Stimulated activated CD8-positive, alpha-beta memory T cell treated with anti-CD3 and anti-CD28 coated beads, Interleukin-7, amount 100 ng/mL, for 24 hours (primary cell): ENCODE data around the gene TKT.
"Not testable (repeated sequence)": the region's sequence is repeated elsewhere in the genome, so short reads cannot be mapped to it uniquely, and the experiment has no call there.

Source experiments
- DNase-seq: peaks from one replicate; pipeline ENCODE4 v3.0.0-alpha.2; 2020; ENCODE audit warnings: low read depth

The TKT gene, protein sequence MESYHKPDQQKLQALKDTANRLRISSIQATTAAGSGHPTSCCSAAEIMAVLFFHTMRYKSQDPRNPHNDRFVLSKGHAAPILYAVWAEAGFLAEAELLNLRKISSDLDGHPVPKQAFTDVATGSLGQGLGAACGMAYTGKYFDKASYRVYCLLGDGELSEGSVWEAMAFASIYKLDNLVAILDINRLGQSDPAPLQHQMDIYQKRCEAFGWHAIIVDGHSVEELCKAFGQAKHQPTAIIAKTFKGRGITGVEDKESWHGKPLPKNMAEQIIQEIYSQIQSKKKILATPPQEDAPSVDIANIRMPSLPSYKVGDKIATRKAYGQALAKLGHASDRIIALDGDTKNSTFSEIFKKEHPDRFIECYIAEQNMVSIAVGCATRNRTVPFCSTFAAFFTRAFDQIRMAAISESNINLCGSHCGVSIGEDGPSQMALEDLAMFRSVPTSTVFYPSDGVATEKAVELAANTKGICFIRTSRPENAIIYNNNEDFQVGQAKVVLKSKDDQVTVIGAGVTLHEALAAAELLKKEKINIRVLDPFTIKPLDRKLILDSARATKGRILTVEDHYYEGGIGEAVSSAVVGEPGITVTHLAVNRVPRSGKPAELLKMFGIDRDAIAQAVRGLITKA

DNA sequence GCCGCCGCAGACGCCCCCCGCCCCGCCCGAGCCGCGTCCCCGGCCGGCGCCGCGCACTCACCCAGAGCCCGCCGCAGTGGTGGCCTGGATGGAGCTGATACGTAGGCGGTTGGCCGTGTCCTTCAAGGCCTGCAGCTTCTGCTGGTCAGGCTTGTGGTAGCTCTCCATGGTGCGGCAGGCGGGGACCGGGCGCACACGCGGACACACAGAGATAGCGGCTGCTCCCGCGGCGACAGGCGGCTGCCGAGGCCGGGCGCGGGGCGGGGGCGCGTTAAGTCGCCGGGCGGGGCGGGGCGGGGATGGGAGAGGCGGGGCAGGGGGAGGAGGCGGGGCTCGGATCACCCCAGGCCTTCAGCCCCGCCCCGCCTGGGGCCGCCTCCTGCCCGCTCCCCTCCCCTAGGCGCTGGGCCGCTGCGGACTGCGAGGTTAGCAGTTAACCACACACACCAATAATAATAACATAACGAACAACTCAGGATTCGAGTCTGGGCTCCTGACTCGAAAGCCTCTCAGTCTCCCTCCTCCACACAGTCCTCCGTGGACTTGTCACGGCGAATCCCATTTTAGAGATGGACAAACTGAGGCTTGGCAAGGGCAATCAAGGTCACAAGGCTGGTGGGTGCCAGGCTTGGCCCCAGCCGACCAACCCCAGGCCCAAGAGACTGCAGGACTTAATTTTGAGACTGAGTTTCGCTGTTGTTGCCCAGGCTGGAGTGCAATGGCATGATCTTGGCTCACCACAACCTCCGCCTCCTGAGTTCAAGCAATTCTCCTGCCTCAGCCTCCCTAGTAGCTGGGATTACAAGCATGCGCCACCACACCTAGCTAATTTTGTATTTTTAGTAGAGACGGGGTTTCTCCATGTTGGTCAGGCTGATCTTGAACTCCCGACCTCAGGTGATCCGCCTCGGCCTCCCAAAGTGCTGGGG is at the start of gene TKT:
Gene TKT, minus strand, starts transcription at position 248 of the 929 bp plus-strand sequence. Its CDS starts 80 bp downstream, at position 168.
- DNase-seq: peak; percentile 56

GRCh38 chr3:53303957-53304356 is 48.1 kb upstream of the TKT start:
- DNase-seq: no peak

DNA sequence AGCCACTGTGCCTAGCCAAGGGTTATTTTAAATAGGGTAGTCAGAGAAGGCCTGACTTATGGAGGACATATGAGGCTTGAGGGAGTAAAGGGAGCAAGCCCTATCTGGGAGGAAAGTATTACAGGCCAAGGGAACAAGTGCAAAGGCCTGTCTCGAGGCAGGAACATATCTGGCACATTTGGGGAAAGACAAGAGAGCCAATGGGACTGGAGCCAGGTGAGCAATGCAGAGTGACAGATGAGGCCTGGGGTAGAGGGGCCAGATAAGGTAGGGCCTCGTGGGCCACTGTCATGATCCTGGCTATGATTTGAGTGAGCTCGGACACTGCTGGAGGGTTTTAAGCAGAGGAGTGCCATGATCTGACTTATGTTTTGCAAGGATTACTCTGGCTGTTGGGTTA is 47.7 kb upstream of the TKT start:
- no peak for DNase-seq

GRCh38 chr3:53300826-53301225 is 45.0 kb upstream of the TKT start:
- no peak for DNase-seq

DNA sequence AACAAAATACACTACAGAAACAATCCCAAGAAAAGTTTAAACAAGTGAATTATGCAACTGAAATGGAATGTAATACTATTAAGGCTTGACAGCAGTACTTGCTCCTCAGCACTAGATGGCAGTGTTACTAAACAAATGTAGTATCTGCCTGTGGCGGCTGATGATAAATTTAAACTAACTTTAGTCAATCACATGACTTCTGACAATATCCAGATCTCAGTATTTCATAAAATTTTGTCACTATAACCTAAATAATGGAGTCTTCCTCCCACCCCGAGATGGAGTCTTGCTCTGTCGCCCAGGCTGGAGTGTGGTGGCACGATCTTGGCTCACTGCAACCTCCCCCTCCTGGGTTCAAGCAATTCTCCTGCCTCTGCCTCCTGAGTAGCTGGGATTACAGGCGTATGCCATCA is 43.8 kb upstream of the TKT start:
- not testable (repeated sequence) for DNase-seq

DNA sequence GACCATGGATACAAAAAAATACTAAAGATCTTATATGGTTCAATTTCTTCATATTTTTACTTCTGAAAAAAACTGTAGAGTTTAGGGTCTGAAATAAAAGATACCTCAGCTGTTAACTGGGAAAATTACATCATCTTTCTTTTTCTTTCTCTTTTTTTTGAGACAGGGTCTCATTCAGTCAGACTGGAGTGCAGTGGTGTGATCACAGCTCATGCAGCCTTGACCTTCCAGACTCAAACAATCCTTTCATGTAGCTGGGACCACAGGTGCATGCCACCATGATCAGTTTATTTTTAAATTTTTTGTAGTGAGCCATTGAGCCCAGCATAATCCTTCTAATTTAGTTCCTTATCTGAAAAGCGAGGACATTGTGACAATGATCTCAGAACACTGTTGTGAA is 39.6 kb upstream of the TKT start:
- no peak for DNase-seq

- DNase-seq: no peak
These were observed 38.0 kb upstream of the TKT start for GRCh38 chr3:53293867-53294266.

DNA sequence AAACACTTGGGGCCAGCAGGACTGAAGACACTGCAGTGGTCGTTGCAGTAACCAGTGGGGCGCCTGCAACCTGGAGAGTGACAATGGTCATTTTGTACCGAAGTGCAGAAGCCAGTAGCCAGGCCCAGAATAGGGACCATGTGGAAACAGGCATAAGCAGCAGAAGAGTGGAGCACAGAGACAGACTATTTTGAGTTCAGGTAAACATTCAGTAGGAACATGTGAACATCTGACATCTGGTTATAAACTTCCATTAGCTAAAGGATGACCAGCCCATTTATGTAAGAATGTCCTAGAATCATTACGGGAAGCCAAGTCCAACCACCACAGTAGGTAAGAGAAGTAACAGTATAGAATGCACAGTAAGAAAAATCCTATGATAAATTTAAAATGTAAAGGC is 32.4 kb upstream of the TKT start:
- no peak for DNase-seq

- no peak for DNase-seq
These were observed 31.4 kb upstream of the TKT start for GRCh38 chr3:53287131-53287629.

DNA sequence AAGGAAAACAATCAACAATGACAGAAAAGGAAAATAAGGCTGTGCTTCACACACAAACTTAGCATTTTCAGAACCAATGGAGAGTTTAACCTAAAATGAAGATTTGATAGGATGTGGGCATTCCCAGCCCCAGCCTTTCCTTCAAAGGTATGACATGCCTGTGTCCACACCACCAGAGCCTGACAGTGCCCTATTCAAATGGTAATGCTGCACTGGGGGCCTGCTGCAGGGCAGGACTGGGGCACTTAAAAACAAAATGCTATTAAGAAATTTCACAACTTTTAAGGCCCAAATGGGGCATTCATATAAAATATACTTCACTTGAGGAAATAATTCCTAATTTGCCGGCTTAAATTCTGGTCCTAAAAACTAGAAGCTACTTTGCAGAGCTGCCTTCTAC is 30.9 kb upstream of the TKT start:
- no peak for DNase-seq

DNA sequence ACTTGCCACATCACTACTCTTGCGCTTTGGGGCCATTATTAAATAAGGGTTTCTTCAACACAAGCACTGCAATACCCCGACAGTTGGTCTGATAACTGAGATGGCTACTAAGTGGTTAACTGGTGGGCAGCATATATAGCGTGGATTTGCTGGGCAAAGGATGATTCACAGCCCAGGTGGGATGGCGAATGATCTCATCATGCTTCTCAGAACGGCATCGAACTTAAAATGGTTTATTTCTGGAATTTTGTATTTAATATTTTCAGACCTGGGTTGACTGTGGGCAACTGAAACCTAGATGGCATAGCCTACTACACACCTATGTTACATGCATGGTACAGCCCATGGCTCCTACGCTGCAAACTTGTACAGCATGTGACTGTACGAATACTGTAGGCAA is 26.8 kb upstream of the TKT start:
- no peak for DNase-seq

- DNase-seq: no peak
These were observed 22.8 kb upstream of the TKT start for GRCh38 chr3:53278667-53279066.

DNA sequence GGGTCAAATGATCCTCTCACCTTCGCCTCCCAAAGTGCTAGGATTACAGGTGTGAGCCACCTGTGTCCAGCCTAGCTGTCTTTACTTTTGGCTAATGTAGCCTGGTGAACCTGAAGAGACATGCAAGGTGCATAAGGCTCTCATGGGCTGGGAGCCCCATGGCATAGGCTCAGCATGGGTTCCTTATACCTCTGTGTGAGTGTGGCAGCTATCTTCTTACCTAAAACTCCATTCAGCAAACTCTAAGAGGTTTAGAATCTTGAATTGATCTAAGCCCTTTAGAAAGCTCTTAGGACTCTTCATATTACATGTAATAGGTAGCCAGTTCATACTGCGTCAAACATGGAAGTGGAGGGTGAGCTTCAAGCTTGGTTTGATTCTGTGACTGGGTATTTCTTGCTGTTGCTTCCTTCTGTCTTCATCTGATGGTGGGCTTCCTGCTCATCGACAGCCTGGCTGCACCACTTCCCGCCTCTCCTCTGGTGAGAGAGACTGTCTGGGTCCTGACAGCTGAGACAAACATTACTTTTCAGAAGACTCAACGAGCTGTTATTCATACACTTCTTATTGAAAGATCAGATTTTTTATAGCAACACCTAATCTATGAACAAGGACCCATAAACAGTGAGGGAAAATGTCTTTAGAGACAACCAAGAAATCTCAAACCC is 19.2 kb upstream of the TKT start:
- no peak for DNase-seq

- no peak for DNase-seq
These were observed 17.4 kb upstream of the TKT start for GRCh38 chr3:53273146-53273670.

DNA sequence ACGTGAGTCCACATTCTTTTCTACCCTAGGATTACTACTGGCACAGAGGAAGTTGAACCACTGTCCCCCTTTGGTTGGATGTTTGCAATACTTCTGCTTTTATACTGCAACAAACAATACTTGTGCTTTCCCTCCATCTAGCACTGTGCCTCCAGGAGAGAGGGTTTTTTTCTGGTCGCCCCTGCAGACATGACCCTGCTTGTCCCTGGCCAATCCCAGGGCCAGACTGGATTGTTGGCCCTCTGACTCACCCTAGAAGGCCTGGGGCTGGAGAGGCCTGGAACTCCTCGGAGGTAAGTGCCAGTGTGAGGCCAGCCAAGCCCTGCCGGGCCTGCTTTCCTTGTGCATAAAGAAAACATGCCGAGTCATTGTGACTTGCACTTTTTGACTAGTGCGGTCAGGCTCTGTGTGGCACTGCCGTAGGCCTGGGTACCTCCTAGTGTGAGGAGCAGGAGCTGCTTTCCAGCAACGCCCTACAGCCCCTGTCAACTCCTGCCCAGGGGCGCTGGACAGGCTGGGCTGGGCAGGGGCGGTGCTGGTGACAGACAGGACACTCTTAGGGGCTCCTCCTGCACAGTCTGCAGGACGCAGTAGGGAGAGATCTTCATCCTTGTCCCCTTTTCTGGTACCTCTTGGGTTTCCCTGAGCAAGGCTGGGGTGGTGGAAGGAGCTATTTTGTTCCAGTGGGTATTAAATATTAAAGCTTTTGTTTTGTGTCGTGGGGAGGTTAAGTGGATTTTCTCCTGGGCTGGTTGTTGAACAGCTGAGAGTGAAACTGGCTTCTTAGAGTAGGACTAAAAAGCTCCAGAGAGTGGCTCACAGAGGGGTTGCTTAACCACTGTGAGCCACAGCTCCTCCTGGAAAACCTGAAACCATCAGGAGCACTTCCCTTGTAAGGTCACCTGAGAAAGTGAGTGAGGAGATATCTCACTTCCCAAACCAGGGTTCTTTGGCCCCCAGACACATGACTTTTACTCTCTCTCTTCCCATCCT is 14.4 kb upstream of the TKT start:
- DNase-seq: no peak

DNA sequence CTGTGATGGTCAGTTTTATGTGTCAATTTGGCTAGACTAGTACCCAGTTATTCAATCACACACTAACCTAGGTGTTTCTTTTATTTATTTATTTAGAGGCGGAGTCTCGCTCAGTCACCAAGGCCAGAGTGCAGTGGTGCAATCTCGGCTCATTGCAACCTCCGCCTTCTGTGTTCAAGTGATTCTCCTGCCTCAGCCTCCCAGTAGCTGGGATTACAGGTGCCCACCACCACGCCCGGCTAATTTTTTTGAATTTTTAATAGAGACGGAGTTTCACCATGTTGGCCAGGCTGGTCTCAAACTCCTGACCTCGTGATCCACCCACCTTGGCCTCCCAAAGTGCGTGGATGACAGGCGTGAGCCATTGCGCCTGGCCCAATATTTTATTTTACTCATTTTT is 13.4 kb upstream of the TKT start:
- DNase-seq: not testable (repeated sequence)

GRCh38 chr3:53267766-53268165 is 11.9 kb upstream of the TKT start:
- no peak for DNase-seq

GRCh38 chr3:53264718-53265117 is 8.9 kb upstream of the TKT start:
- no peak for DNase-seq

DNA sequence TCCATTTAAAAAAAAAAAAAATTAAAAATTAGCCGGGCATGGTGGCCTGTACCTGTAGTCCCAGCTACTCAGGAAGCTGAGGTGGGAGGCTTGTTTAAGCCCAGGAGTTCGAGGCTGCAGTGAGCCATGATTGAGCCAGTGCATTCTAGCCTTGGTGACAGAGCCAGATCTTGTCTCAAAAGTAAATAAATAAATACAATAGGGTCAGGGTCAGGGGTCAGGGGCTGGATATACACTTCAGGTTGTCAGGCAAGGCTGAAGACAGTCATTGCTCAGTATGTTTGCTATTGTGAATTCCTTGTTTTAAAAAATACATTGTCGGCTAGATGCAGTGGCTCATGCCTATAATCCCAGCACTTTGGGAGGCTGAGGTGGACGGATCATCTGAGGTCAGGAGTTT is 8.1 kb upstream of the TKT start:
- no peak for DNase-seq

DNA sequence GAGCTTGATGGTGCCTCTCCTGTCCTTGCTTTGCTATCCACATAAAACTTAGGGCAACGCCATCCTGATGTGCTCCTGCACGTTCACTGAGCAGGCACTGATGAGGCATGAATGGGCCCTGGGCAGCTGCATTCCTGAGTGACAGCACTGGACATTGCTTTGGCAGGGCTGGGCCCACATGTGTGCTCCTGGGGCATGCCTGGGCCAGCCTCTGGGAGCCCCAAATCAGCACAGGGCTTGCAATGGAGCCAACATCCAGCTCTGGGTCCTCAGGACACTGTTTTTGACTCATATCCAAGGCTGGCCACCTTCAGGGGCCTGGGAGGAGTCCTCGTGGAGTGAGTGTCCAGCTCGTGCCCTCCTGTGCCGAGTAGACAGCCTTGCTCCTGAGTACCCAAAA is 5.9 kb upstream of the TKT start:
- DNase-seq: no peak
